ENCODE measurements around the gene CACNA1B.
"Not testable (repeated sequence)": the region's sequence is repeated elsewhere in the genome, so short reads cannot be mapped to it uniquely, and the experiment has no call there.

The CACNA1B gene

DNA sequence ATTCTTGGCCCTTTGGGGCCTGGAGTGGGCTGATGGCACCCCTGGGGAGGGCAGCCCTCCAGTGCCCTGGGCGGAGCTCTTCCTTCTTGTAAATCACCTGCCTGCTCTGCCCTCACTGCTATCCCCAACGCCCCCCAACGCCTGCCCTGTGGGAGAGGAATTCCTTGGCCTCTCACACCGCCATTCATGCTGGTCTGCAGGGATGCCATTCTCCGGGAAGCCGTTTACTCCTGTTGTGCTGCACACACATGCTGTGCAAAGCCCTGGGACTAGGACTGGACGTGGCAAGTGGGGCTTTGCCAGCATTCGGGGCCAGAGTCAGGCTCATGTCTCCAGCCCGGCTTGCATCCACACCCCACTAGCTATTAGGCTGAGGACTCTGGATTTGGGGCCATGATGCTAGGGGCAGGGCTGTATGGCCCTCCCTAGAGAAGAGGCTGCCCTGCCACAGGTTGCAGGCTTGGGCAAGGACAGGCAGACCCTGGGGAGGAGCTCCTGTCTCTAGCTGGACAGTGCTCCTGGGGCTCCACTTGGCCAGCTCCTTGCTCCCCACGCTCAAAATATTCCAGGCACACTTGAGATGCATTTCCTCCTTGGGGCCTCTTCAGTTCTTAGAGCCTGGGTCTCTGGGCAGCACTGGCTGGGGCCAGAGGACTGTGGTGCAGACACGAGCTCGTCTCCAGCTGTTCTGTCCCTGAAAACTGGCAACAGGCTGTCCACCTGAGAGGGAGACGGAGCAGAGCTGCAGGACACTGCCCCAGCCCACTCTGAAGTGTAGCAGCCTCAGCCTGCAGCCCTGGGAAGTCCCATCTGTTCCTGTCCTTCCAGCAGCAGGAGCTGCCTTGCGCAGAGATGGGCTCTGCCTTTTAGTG is 226.9 kb downstream of the CACNA1B start:
- no peak for DNase-seq
- Histone ChIP-seq H2BK15ac (ENCODE audit: low read depth, poor library complexity, severe bottlenecking) (no peak overlapping the region), H3K4ac (ENCODE audit: low read depth in 1 of 2, low read length in 2 of 2) (no peak overlapping the region), H2BK5ac (ENCODE audit: low read depth, low read length, poor library complexity, severe bottlenecking) (no peak overlapping the region), H3K23ac (ENCODE audit: low read length in 2 of 2) (no peak overlapping the region), H3K9me3 (ENCODE audit: control insufficient read depth, low read length) (no peaks in the 10 kb centered on the region), H4K91ac (ENCODE audit: low read length) (no peak overlapping the region), H4K8ac (ENCODE audit: low read length) (no peak overlapping the region), H3K14ac (ENCODE audit: low read length in 2 of 2) (no peak overlapping the region), H2BK12ac (ENCODE audit: low read length in 2 of 2) (no peak overlapping the region), H2AFZ (ENCODE audit: low read depth, low read length) (no peak overlapping the region), H3K4me2 (ENCODE audit: low read length, poor library complexity, severe bottlenecking) (no peak overlapping the region), H3K27me3 (ENCODE audit: control insufficient read depth in 1 of 2, insufficient read depth in 1 of 2, low read length in 2 of 2) (no peaks in the 10 kb centered on the region), H3K36me3 (ENCODE audit: control insufficient read depth in 1 of 2, insufficient read depth in 2 of 2, low read depth in 1 of 2, low read length in 2 of 2) (no peaks in the 10 kb centered on the region), H3K27ac (ENCODE audit: low read length, poor library complexity, severe bottlenecking) (no peak overlapping the region), H3K4me1 (ENCODE audit: control insufficient read depth, insufficient read depth, low read depth, low read length) (no peaks in the 10 kb centered on the region), H3K9ac (ENCODE audit: low read length) (no peak overlapping the region), H3K79me1 (replicated peaks; ENCODE audit: low read length, poor library complexity, severe bottlenecking) (no peaks in the 10 kb centered on the region), H2AK5ac (ENCODE audit: low read length, severe bottlenecking) (no peak overlapping the region), H3K18ac (ENCODE audit: low read depth in 1 of 2, low read length in 2 of 2) (no peak overlapping the region), H3K4me3 (ENCODE audit: insufficient read depth in 1 of 2, low read depth in 1 of 2, low read length in 2 of 2) (no peak overlapping the region), H2BK120ac (ENCODE audit: low read depth, low read length) (no peak overlapping the region)
- WGBS: 71% methylated on average over 14 of the region's 14 CpGs

DNA sequence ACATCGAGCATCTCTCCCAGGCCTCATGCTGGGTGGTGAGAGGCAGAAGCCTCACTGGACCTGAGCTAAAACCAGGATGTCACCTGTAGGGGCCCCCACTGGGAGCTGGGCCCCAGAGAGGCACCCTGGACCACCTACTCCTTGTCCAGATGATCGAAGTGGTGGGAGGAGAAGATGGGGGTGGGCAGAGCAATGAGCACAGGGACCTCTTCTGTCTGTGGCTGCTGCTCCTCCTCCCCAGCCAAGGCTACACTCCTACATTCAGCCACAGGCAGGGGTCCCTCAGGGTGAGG is 227.5 kb downstream of the CACNA1B start:
- no peak overlapping the region for H3K27ac ChIP-seq (ENCODE audit: low read length, poor library complexity, severe bottlenecking)
- 94% methylated on average over 1 of the region's 2 CpGs for WGBS
- no peaks in the 10 kb centered on the region for H3K4me1 ChIP-seq (ENCODE audit: control insufficient read depth, insufficient read depth, low read depth, low read length)
- H3K79me1 ChIP-seq (replicated peaks; ENCODE audit: low read length, poor library complexity, severe bottlenecking): no peaks in the 10 kb centered on the region
- H2AFZ ChIP-seq (ENCODE audit: low read depth, low read length): no peak overlapping the region
- no peak overlapping the region for H3K4me2 ChIP-seq (ENCODE audit: low read length, poor library complexity, severe bottlenecking)
- H3K4ac ChIP-seq (ENCODE audit: low read depth in 1 of 2, low read length in 2 of 2): no peak overlapping the region
- no peak overlapping the region for H2BK15ac ChIP-seq (ENCODE audit: low read depth, poor library complexity, severe bottlenecking)
- H3K23ac ChIP-seq (ENCODE audit: low read length in 2 of 2): no peak overlapping the region
- H3K9me3 ChIP-seq (ENCODE audit: control insufficient read depth, low read length): no peaks in the 10 kb centered on the region
- no peak overlapping the region for H3K9ac ChIP-seq (ENCODE audit: low read length)
- no peak overlapping the region for H3K18ac ChIP-seq (ENCODE audit: low read depth in 1 of 2, low read length in 2 of 2)
- no peak overlapping the region for H4K8ac ChIP-seq (ENCODE audit: low read length)
- no peak overlapping the region for H3K4me3 ChIP-seq (ENCODE audit: insufficient read depth in 1 of 2, low read depth in 1 of 2, low read length in 2 of 2)
- H3K14ac ChIP-seq (ENCODE audit: low read length in 2 of 2): no peak overlapping the region
- H2BK5ac ChIP-seq (ENCODE audit: low read depth, low read length, poor library complexity, severe bottlenecking): no peak overlapping the region
- H2BK120ac ChIP-seq (ENCODE audit: low read depth, low read length): no peak overlapping the region
- DNase-seq: no peak
- no peaks in the 10 kb centered on the region for H3K27me3 ChIP-seq (ENCODE audit: control insufficient read depth in 1 of 2, insufficient read depth in 1 of 2, low read length in 2 of 2)
- no peak overlapping the region for H2AK5ac ChIP-seq (ENCODE audit: low read length, severe bottlenecking)
- no peak overlapping the region for H4K91ac ChIP-seq (ENCODE audit: low read length)
- H2BK12ac ChIP-seq (ENCODE audit: low read length in 2 of 2): no peak overlapping the region
- H3K36me3 ChIP-seq (ENCODE audit: control insufficient read depth in 1 of 2, insufficient read depth in 2 of 2, low read depth in 1 of 2, low read length in 2 of 2): no peaks in the 10 kb centered on the region

DNA sequence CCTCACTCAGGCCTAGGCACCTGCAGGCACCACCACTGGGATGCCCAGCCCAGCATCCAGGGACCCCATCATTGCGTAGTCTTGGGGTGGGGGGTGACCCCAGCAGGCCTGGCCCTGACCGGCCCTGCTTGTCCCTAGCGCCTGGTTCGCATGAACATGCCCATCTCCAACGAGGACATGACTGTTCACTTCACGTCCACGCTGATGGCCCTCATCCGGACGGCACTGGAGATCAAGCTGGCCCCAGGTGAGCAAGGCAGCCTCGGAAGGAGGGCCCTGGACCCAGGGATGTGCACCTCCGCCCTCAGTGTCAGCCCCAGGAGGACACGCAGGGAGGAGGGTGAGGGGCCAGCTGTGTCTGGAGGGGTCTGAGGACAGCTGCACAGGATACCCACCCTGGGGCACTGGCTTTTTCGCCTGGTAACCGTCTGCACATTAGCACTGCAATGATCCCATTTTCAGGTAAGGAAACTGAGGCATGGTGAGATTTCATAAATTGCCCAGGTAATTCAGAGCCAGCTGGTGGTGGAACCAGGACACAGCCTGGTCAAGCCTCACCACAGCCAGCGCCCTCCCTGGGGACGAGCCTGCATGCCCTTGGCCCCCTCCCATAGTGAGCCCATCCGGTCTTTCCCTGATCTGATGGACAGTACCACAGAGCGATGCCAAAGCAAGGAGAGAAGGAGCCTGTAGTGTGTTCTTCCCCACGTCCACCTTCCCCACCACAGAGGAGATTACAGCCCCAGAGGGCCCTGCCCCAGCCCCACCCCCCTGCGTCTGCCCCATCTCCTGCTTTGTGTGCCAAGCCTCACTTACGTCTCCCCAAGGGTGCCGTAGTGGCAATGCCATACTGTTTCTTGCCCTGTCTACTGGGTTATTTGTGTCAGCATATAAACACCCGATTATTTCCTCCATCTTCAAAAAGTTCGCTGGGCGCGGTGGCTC is 228.3 kb downstream of the CACNA1B start:
- 91% methylated on average over 26 of the region's 26 CpGs for WGBS
- no peak overlapping the region for H2AFZ ChIP-seq (ENCODE audit: low read depth, low read length)
- no peak overlapping the region for H3K4me3 ChIP-seq (ENCODE audit: insufficient read depth in 1 of 2, low read depth in 1 of 2, low read length in 2 of 2)

DNA sequence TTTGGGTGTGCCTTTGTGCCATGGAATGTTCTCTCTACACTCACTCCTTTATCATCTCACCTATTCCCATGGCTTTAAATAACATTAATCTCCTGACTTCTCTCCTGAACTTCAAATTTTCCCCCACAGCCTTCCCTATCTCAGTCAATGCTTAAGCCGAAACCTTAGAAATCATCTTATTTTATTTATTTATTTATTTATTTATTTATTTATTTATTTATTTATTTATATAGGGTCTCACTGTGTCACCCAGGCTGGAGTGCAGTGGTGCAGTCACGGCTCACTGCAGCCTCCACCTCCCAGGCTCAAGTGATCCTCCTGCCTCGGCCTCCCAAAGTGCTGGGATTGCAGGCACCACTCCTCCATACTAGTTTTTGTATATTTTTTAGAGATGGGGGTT is 229.5 kb downstream of the CACNA1B start:
- not testable (repeated sequence) for H2BK5ac ChIP-seq (ENCODE audit: low read depth, low read length, poor library complexity, severe bottlenecking); H4K91ac ChIP-seq (ENCODE audit: low read length); H3K18ac ChIP-seq (ENCODE audit: low read depth in 1 of 2, low read length in 2 of 2); H3K4me3 ChIP-seq (ENCODE audit: insufficient read depth in 1 of 2, low read depth in 1 of 2, low read length in 2 of 2); H3K4ac ChIP-seq (ENCODE audit: low read depth in 1 of 2, low read length in 2 of 2); H3K79me1 ChIP-seq (replicated peaks; ENCODE audit: low read length, poor library complexity, severe bottlenecking); H2AFZ ChIP-seq (ENCODE audit: low read depth, low read length); H3K9ac ChIP-seq (ENCODE audit: low read length); H2BK15ac ChIP-seq (ENCODE audit: low read depth, poor library complexity, severe bottlenecking); H2BK12ac ChIP-seq (ENCODE audit: low read length in 2 of 2); H3K4me1 ChIP-seq (ENCODE audit: control insufficient read depth, insufficient read depth, low read depth, low read length); H3K4me2 ChIP-seq (ENCODE audit: low read length, poor library complexity, severe bottlenecking); H3K27ac ChIP-seq (ENCODE audit: low read length, poor library complexity, severe bottlenecking); DNase-seq; H2BK120ac ChIP-seq (ENCODE audit: low read depth, low read length); H2AK5ac ChIP-seq (ENCODE audit: low read length, severe bottlenecking); H3K27me3 ChIP-seq (ENCODE audit: control insufficient read depth in 1 of 2, insufficient read depth in 1 of 2, low read length in 2 of 2); H3K36me3 ChIP-seq (ENCODE audit: control insufficient read depth in 1 of 2, insufficient read depth in 2 of 2, low read depth in 1 of 2, low read length in 2 of 2); H3K23ac ChIP-seq (ENCODE audit: low read length in 2 of 2); H4K8ac ChIP-seq (ENCODE audit: low read length); H3K14ac ChIP-seq (ENCODE audit: low read length in 2 of 2); H3K9me3 ChIP-seq (ENCODE audit: control insufficient read depth, low read length)
- WGBS: 58% methylated on average over 2 of the region's 3 CpGs

More for the DNA sequence above, 228.3 kb downstream of the CACNA1B start:
- no peaks in the 10 kb centered on the region for H3K27me3 ChIP-seq (ENCODE audit: control insufficient read depth in 1 of 2, insufficient read depth in 1 of 2, low read length in 2 of 2)
- no peak overlapping the region for H2AK5ac ChIP-seq (ENCODE audit: low read length, severe bottlenecking)
- no peaks in the 10 kb centered on the region for H3K9me3 ChIP-seq (ENCODE audit: control insufficient read depth, low read length)
- no peak overlapping the region for H4K8ac ChIP-seq (ENCODE audit: low read length)
- H3K4me2 ChIP-seq (ENCODE audit: low read length, poor library complexity, severe bottlenecking): no peak overlapping the region
- H3K4ac ChIP-seq (ENCODE audit: low read depth in 1 of 2, low read length in 2 of 2): no peak overlapping the region
- H3K23ac ChIP-seq (ENCODE audit: low read length in 2 of 2): no peak overlapping the region
- H2BK15ac ChIP-seq (ENCODE audit: low read depth, poor library complexity, severe bottlenecking): no peak overlapping the region
- H3K14ac ChIP-seq (ENCODE audit: low read length in 2 of 2): no peak overlapping the region
- no peaks in the 10 kb centered on the region for H3K79me1 ChIP-seq (replicated peaks; ENCODE audit: low read length, poor library complexity, severe bottlenecking)
- no peak for DNase-seq
- no peak overlapping the region for H4K91ac ChIP-seq (ENCODE audit: low read length)
- H3K18ac ChIP-seq (ENCODE audit: low read depth in 1 of 2, low read length in 2 of 2): no peak overlapping the region
- no peak overlapping the region for H2BK12ac ChIP-seq (ENCODE audit: low read length in 2 of 2)
- H2BK5ac ChIP-seq (ENCODE audit: low read depth, low read length, poor library complexity, severe bottlenecking): no peak overlapping the region
- no peak overlapping the region for H3K27ac ChIP-seq (ENCODE audit: low read length, poor library complexity, severe bottlenecking)
- no peaks in the 10 kb centered on the region for H3K4me1 ChIP-seq (ENCODE audit: control insufficient read depth, insufficient read depth, low read depth, low read length)
- no peaks in the 10 kb centered on the region for H3K36me3 ChIP-seq (ENCODE audit: control insufficient read depth in 1 of 2, insufficient read depth in 2 of 2, low read depth in 1 of 2, low read length in 2 of 2)
- H2BK120ac ChIP-seq (ENCODE audit: low read depth, low read length): no peak overlapping the region
- H3K9ac ChIP-seq (ENCODE audit: low read length): no peak overlapping the region
